ENCODE results near the gene OTOF. TPM values are rescaled to one million over a fixed set of nuclear protein-coding genes. Genes with fewer than 3 reads are reported as not detected.

Gene OTOF
- total and polyA plus RNA-seq, 2 of the 13 experiments (the other 11 are each of a cell fraction or from before 2014, with no cell fraction given) = 0.04 TPM; not detected in 1

DNA sequence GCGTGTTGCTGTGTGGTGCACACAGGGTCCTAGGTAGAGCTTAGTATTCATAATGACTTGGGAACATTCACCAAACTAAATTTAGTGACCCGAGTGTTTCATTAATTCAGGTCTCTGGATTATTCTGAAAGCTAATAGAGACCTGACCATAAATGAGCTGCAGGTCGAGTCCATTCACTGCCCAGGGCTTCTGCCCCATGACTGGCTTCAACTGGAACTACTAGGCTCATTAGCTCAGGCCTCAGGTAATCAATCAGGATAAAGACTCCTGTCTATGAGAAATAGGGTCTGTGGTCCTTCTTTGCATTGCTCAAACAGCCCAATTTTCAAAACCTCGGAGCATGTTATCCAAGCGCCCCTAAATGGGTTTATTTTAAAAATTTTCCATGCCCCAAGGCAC, 30.0 kb upstream of the OTOF start (continued):
- TF ChIP-seq, protein P1, sequence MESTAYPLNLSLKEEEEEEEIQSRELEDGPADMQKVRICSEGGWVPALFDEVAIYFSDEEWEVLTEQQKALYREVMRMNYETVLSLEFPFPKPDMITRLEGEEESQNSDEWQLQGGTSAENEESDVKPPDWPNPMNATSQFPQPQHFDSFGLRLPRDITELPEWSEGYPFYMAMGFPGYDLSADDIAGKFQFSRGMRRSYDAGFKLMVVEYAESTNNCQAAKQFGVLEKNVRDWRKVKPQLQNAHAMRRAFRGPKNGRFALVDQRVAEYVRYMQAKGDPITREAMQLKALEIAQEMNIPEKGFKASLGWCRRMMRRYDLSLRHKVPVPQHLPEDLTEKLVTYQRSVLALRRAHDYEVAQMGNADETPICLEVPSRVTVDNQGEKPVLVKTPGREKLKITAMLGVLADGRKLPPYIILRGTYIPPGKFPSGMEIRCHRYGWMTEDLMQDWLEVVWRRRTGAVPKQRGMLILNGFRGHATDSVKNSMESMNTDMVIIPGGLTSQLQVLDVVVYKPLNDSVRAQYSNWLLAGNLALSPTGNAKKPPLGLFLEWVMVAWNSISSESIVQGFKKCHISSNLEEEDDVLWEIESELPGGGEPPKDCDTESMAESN (CRISPR knock-in tag; conservative IDR thresholded peaks at IDR 0.05) = no peak
- TF ChIP-seq TP53 (CRISPR knock-in tag; conservative IDR thresholded peaks at IDR 0.05) (no peak), KLF6 (CRISPR knock-in tag; IDR thresholded peaks at IDR 0.05) (no peak), ZNF670 (CRISPR knock-in tag; IDR thresholded peaks at IDR 0.05; ENCODE audit: borderline replicate concordance) (no peak), ASH2L (IDR thresholded peaks at IDR 0.05; ENCODE audit: insufficient read length, low read depth, low read length) (no peak), ZNF83 (CRISPR knock-in tag; IDR thresholded peaks at IDR 0.05; ENCODE audit: borderline replicate concordance) (no peak), ZSCAN21 (CRISPR knock-in tag; IDR thresholded peaks at IDR 0.05; ENCODE audit: borderline replicate concordance) (no peak)

DNA sequence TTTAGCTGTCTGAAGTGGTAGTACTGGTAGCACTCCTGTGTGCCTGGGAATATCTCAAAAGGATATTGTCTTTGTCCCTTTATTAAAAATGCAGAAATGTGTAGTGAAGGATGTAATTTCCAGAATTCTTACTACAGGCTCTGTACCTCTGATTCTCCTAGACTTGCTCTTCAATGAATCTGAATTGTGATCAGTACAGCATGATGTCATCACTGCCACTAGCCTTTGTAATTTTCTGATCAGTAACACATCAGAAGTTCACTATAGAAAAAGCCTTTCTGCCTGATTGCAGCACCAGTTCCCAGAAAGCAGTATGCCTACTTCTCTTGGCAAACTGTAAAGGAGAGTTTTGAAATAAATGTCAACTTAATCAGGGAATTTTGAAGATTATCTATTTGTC, 29.2 kb upstream of the OTOF start:
- in situ Hi-C loops (cut with HindIII; ENCODE audit: extremely low pct_ligation_motif_present, low pct_unique_long_range_greater_than_20kb) = no loop called here
- Histone ChIP-seq H3K4me3 (replicated peaks in 1 of 3; ENCODE audit: insufficient read depth in 1 of 3, low read depth in 2 of 3, low read length in 3 of 3) (no peak overlapping the region), H3K36me3 (replicated peaks in 1 of 2; ENCODE audit: control insufficient read depth in 1 of 2, insufficient read depth in 2 of 2, low read length in 2 of 2) (no peaks in the 10 kb centered on the region), H3K79me2 (ENCODE audit: insufficient read depth, low read length) (no peaks in the 10 kb centered on the region), H3K27ac (ENCODE audit: extremely low read length, insufficient read depth, low read length) (no peak overlapping the region), H4K20me1 (ENCODE audit: insufficient read depth, low read length) (no peaks in the 10 kb centered on the region; the same call in 1 of the 2 replicates), H3K4me1 (ENCODE audit: insufficient read depth, low read length) (peaks cover 10% of the 10 kb centered on the region), H3K27me3 (ENCODE audit: control insufficient read depth in 1 of 2, insufficient read depth in 2 of 2, low read length in 2 of 2) (peaks cover 9 to 75% of the 10 kb centered on the region in 2 experiments), H2AFZ (ENCODE audit: low read length) (no peak overlapping the region), H3K4me2 (ENCODE audit: low read depth, low read length) (no peak overlapping the region), H3K9ac (ENCODE audit: insufficient read depth, low read depth, low read length) (no peak overlapping the region), H3K9me3 (ENCODE audit: low read length) (no peaks in the 10 kb centered on the region)
- ATAC-seq (no peak), DNase-seq (ENCODE audit: low spot score) (no peak), FAIRE-seq (no peak)
- intact Hi-C loops (cut with micrococcal nuclease; ENCODE audit: unreplicated experiment) = no loop called here
- POLR2A ChIA-PET = no interaction called here
- CTCF ChIA-PET (ENCODE audit: low intra/inter-chr PET ratio, low total read pairs) = no interaction called here
- BruUV-seq (replicated peaks) = no TSS peak
- no peak for TF ChIP-seq ZNF136 (CRISPR knock-in tag; IDR thresholded peaks at IDR 0.05; ENCODE audit: low read depth)
- TF ChIP-seq, protein P2, sequence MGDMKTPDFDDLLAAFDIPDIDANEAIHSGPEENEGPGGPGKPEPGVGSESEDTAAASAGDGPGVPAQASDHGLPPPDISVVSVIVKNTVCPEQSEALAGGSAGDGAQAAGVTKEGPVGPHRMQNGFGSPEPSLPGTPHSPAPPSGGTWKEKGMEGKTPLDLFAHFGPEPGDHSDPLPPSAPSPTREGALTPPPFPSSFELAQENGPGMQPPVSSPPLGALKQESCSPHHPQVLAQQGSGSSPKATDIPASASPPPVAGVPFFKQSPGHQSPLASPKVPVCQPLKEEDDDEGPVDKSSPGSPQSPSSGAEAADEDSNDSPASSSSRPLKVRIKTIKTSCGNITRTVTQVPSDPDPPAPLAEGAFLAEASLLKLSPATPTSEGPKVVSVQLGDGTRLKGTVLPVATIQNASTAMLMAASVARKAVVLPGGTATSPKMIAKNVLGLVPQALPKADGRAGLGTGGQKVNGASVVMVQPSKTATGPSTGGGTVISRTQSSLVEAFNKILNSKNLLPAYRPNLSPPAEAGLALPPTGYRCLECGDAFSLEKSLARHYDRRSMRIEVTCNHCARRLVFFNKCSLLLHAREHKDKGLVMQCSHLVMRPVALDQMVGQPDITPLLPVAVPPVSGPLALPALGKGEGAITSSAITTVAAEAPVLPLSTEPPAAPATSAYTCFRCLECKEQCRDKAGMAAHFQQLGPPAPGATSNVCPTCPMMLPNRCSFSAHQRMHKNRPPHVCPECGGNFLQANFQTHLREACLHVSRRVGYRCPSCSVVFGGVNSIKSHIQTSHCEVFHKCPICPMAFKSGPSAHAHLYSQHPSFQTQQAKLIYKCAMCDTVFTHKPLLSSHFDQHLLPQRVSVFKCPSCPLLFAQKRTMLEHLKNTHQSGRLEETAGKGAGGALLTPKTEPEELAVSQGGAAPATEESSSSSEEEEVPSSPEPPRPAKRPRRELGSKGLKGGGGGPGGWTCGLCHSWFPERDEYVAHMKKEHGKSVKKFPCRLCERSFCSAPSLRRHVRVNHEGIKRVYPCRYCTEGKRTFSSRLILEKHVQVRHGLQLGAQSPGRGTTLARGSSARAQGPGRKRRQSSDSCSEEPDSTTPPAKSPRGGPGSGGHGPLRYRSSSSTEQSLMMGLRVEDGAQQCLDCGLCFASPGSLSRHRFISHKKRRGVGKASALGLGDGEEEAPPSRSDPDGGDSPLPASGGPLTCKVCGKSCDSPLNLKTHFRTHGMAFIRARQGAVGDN (CRISPR knock-in tag; IDR thresholded peaks at IDR 0.05) = no peak
- TF ChIP-seq, protein P3, sequence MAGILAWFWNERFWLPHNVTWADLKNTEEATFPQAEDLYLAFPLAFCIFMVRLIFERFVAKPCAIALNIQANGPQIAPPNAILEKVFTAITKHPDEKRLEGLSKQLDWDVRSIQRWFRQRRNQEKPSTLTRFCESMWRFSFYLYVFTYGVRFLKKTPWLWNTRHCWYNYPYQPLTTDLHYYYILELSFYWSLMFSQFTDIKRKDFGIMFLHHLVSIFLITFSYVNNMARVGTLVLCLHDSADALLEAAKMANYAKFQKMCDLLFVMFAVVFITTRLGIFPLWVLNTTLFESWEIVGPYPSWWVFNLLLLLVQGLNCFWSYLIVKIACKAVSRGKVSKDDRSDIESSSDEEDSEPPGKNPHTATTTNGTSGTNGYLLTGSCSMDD (CRISPR knock-in tag; IDR thresholded peaks at IDR 0.05) = no peak
- TF ChIP-seq ZNF33B (CRISPR knock-in tag; IDR thresholded peaks at IDR 0.05) = no peak
- peak; percentile 32; the same call in 1 of the 2 replicates for TF ChIP-seq CREB1 (IDR thresholded peaks at IDR 0.05)
- no peak for TF ChIP-seq CREB1 (CRISPR knock-in tag; IDR thresholded peaks at IDR 0.05)
- no peak for TF ChIP-seq NFATC3 (CRISPR knock-in tag; IDR thresholded peaks at IDR 0.05)
- TF ChIP-seq ZNF670 (CRISPR knock-in tag; IDR thresholded peaks at IDR 0.05; ENCODE audit: borderline replicate concordance) = no peak
- no peak for TF ChIP-seq ZSCAN31 (CRISPR knock-in tag; IDR thresholded peaks at IDR 0.05; ENCODE audit: low read depth)
- no peak for TF ChIP-seq RCOR2 (CRISPR knock-in tag; IDR thresholded peaks at IDR 0.05)
- no peak for TF ChIP-seq ZNF546 (CRISPR knock-in tag; conservative IDR thresholded peaks at IDR 0.05)
- peak; percentile 86 for TF ChIP-seq ATF7 (IDR thresholded peaks at IDR 0.05)
- no peak for TF ChIP-seq ATF7 (CRISPR knock-in tag; IDR thresholded peaks at IDR 0.05)

All from HepG2 (cell line).